ENCODE measurements around the gene DHX34.

Gene DHX34

GRCh38 chr19:47373246-47374240 lies 24.4 kb downstream of the DHX34 start:
- Histone ChIP-seq H3K27me3 (no peaks in the 10 kb centered on the region), H3K4me3 (no peak overlapping the region), H3K27ac (peak overlapping the region in 1 of 11 experiments; percentile 70; a peak in 3 of 22 replicates), H4K20me1 (peaks cover 0 to 90% (median 35%) of the 10 kb centered on the region in 11 experiments; a peak in 18 of 22 replicates), H3K9ac (peak overlapping the region in 1 of 11 experiments; percentile 37; a peak in 1 of 22 replicates), H3K4me2 (peak overlapping the region in 1 of 11 experiments; percentile 25; a peak in 1 of 22 replicates), H3K36me3 (peaks cover 91 to 100% (median 98%) of the 10 kb centered on the region in 11 experiments), H3K4me1 (peaks cover 0 to 61% (median 27%) of the 10 kb centered on the region in 10 experiments; a peak in 14 of 20 replicates), H3K9me3 (replicated peaks in 1 of 11) (no peaks in the 10 kb centered on the region)
- TF ChIP-seq Cebpa-rat (IDR thresholded peaks at IDR 0.05): no peak

DNA sequence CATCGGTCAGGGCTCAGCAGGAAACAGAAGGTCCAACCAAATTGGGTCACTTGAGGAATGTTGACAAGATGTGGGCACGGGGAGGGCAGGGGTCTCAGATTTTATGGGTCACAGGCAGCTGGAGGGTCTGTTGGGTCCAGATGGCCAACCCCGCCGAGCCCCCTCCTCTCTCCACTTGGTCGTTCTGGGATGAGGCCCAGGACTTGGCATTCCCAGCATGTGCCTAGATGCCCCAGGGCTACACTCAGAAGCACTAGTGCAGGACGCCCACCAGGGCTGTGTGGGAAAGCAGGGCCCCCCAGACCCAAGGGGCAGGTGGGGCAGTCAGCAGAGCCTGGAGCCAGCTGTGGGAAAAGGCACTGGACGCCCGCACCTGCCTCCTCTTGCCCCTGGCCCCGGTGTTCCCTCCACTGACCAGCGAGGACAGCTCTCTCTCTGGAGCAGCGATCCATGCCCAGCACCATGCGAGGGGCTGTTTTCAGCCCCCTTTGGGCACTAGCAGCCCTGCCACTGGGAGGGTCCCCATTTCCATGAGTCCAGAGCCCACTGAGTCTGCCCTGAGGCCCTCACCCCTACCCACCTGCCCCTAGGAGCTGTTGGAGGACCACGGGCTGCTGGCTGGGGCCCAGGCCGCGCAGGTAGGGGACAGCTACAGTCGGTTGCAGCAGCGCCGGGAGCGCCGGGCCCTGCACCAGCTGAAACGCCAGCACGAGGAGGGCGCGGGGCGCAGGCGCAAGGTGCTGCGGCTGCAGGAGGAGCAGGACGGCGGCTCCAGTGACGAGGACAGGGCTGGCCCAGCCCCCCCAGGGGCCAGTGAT lies 26.0 kb downstream of the DHX34 start:
- Histone ChIP-seq H3K9me3 (replicated peaks in 1 of 11) (no peaks in the 10 kb centered on the region), H3K4me2 (no peak overlapping the region), H3K36me3 (peaks cover 85 to 100% (median 98%) of the 10 kb centered on the region in 11 experiments), H4K20me1 (peaks cover 0 to 90% (median 31%) of the 10 kb centered on the region in 11 experiments; a peak in 18 of 22 replicates), H3K9ac (no peak overlapping the region), H3K27me3 (no peaks in the 10 kb centered on the region), H3K4me3 (no peak overlapping the region), H3K4me1 (peaks cover 0 to 56% (median 16%) of the 10 kb centered on the region in 10 experiments; a peak in 15 of 20 replicates), H3K27ac (no peak overlapping the region)
- TF ChIP-seq Cebpa-rat (IDR thresholded peaks at IDR 0.05): no peak

GRCh38 chr19:47375694-47376588 lies 26.8 kb downstream of the DHX34 start:
- Histone ChIP-seq H3K9ac (peak overlapping the region in 2 of 11 experiments; percentile 11 to 24; a peak in 2 of 22 replicates), H3K36me3 (peaks cover 89 to 100% (median 99%) of the 10 kb centered on the region in 11 experiments), H3K4me3 (no peak overlapping the region), H3K27me3 (no peaks in the 10 kb centered on the region), H3K27ac (peak overlapping the region in 1 of 11 experiments; percentile 9; a peak in 1 of 22 replicates), H3K9me3 (replicated peaks in 1 of 11) (no peaks in the 10 kb centered on the region), H3K4me1 (peaks cover 4 to 56% (median 14%) of the 10 kb centered on the region in 10 experiments; a peak in 18 of 20 replicates), H4K20me1 (peaks cover 0 to 86% (median 29%) of the 10 kb centered on the region in 11 experiments; a peak in 17 of 22 replicates), H3K4me2 (peak overlapping the region in 2 of 11 experiments; percentile 9 to 22; a peak in 1 of 22 replicates)
- TF ChIP-seq Cebpa-rat (IDR thresholded peaks at IDR 0.05): no peak

DNA sequence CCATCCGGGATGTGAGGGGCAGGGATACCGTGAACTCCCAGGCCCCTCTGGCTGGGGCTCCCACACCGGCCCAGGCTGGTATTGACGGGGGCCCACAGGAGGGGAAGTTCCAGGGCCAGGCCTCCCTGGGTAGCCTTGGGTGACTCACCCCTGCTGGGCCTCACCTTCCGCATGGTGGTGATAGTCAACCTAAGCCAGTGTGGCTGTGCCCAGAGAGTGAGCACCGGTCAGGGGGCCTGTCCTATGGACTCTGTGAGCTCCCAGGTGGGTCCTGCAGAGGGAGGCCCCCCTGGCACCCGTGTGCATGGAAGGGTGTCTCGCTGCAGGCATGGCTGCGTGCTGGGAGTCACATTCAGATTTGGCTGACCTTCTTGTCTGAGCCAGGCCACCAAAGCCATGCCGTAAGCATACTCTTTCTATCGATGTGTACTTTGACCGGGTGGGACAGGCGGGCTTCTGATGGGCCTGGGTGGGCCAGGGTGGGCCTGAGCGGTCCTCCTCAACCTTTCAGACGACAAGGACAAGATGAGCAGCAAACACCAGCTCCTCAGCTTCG lies 27.6 kb downstream of the DHX34 start:
- Histone ChIP-seq H3K4me2 (peak overlapping the region in 2 of 11 experiments; percentile 9 to 22; a peak in 1 of 22 replicates), H3K36me3 (peaks cover 91 to 100% (median 99%) of the 10 kb centered on the region in 11 experiments), H3K4me3 (no peak overlapping the region), H3K27ac (0 out of 22 replicates have a peak overlapping the region, but pooled peaks of 1 of the 11 experiments have one; percentile 9), H3K4me1 (peaks cover 11 to 56% (median 18%) of the 10 kb centered on the region in 10 experiments), H3K9me3 (replicated peaks in 1 of 11) (no peaks in the 10 kb centered on the region), H3K27me3 (no peaks in the 10 kb centered on the region), H4K20me1 (peaks cover 0 to 87% (median 31%) of the 10 kb centered on the region in 11 experiments; a peak in 20 of 22 replicates), H3K9ac (peak overlapping the region in 2 of 11 experiments; percentile 11 to 24; a peak in 2 of 22 replicates)
- no peak for TF ChIP-seq Cebpa-rat (IDR thresholded peaks at IDR 0.05)

DNA sequence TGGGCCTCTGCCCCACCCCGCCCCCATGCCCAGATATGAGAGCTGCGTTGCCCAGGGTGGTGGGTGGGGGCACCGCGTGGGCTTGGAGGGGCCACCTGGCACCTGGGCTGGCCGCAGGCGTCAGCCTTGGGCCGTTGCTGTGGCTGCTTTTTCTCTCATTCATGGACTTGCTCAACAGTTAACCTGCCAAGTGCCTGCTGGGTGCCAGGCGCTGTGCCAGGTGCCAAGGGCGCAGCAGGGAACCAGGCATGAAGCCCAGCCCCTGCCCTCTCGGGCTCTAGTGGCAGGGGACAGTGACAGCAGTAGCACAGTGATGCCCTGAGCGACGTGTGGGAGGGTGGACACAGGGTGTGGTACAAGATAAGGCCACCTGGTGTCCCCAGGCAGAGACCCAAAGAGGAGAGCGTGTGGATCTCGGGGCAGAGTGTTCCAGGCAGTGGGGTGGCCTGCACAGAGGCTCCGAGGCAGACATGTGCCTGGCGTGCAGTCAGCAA lies 28.1 kb downstream of the DHX34 start:
- Histone ChIP-seq H3K9me3 (replicated peaks in 1 of 11) (no peaks in the 10 kb centered on the region), H3K4me1 (peaks cover 15 to 57% (median 24%) of the 10 kb centered on the region in 10 experiments), H3K27me3 (no peaks in the 10 kb centered on the region), H3K9ac (no peak overlapping the region), H4K20me1 (peaks cover 0 to 87% (median 35%) of the 10 kb centered on the region in 11 experiments; a peak in 20 of 22 replicates), H3K27ac (no peak overlapping the region), H3K4me3 (no peak overlapping the region), H3K4me2 (no peak overlapping the region), H3K36me3 (peaks cover 91 to 100% (median 99%) of the 10 kb centered on the region in 11 experiments)
- no peak for TF ChIP-seq Cebpa-rat (IDR thresholded peaks at IDR 0.05)

DNA sequence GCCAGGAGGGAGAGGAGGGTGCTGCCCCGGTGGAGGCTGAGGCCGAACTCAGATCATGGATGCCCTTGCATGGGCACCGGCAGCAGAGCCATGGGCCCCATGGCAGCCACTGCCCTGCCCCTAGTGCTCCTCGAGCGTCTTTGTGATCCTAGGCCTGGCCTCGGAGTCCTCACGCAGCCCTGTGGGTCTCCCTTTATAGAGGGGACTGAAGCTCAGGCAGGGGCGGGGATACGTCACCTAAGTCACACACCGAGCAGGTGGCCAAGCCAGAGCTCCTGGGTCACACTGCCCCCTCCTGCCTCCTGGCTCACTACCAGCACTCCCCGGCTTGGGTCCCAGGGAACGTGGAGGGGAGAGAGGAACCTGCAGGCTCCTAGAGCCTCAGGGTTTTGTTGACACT lies 28.7 kb downstream of the DHX34 start:
- Histone ChIP-seq H3K9ac (no peak overlapping the region; a peak in 1 of 22 replicates), H3K27me3 (no peaks in the 10 kb centered on the region), H3K4me3 (no peak overlapping the region), H3K4me1 (peaks cover 15 to 62% (median 27%) of the 10 kb centered on the region in 10 experiments), H3K4me2 (no peak overlapping the region), H4K20me1 (peaks cover 0 to 87% (median 36%) of the 10 kb centered on the region in 11 experiments; a peak in 20 of 22 replicates), H3K36me3 (peaks cover 89 to 100% (median 97%) of the 10 kb centered on the region in 11 experiments), H3K9me3 (replicated peaks in 1 of 11) (no peaks in the 10 kb centered on the region), H3K27ac (no peak overlapping the region)
- no peak for TF ChIP-seq Cebpa-rat (IDR thresholded peaks at IDR 0.05)

GRCh38 chr19:47378246-47378645 lies 29.1 kb downstream of the DHX34 start:
- Histone ChIP-seq H3K36me3 (peaks cover 84 to 99% (median 93%) of the 10 kb centered on the region in 11 experiments), H3K27ac (no peak overlapping the region)

More at GRCh38 chr19:47378246-47378645, 29.1 kb downstream of the DHX34 start:
- H3K4me2 ChIP-seq: no peak overlapping the region
- H3K9ac ChIP-seq: no peak overlapping the region; a peak in 1 of 22 replicates
- H3K27me3 ChIP-seq: no peaks in the 10 kb centered on the region
- no peak for TF ChIP-seq Cebpa-rat (IDR thresholded peaks at IDR 0.05)
- no peak overlapping the region for H3K4me3 ChIP-seq
- H3K9me3 ChIP-seq (replicated peaks in 1 of 11): no peaks in the 10 kb centered on the region
- H4K20me1 ChIP-seq: peaks cover 0 to 86% (median 34%) of the 10 kb centered on the region in 11 experiments; a peak in 20 of 22 replicates
- peaks cover 15 to 63% (median 27%) of the 10 kb centered on the region in 10 experiments for H3K4me1 ChIP-seq

Measured in BLaER1 treated with 17β-estradiol and CSF1 and Interleukin-3, amounts not matched to agents 10 nM and 100 nM (cell line).